Measurements from ENCODE around the gene NBEA.

NBEA gene

DNA sequence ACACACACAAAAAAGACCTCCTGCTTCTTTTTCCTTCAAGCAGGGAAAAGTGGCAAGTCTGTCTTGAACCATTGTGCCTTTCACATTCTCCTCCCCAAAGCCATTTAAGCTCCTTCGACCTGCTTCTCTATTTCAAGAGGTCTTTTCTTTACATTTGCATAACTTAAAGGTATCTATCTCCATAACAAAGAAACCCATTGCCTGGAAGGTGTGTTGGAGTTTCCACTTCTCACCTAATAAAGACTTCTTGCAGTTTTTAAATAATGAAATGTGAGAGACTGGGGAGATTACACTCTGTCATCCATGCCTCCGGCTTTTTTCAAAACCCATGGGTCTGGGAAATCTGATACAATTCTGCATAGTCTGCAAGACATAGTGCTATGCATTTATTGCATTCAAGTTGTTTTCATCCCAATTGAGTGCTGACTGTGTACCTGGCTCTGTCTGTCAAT, 41.8 kb upstream of the NBEA start:
- no peak for DNase-seq (ENCODE audit: low spot score)
- no peak for ATAC-seq (ENCODE audit: low read depth)

DNA sequence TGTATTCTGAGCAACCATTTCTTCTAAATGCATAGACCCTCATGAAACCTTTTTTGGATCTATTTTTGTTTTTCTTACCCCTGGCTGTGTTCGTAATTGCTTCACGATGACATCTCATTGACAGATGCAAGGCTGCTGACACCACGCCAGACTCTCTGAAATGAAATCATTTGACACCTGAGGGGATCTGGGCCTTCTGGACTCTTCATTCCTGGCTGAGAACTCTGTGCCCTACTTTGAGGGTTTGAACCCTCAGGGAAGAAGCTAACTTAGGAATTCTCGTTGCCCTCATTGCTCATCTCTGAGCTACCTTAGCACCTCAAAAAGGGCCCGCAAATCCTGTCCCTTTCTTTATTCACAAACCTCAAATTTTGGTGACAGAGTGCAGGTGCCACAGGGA, 40.5 kb upstream of the NBEA start:
- no peak overlapping the region for H3K27ac ChIP-seq (ENCODE audit: poor library complexity, severe bottlenecking)
- ATAC-seq (ENCODE audit: low read depth), result no peak
- no peak for DNase-seq (ENCODE audit: low spot score)
- TF ChIP-seq, protein P1, sequence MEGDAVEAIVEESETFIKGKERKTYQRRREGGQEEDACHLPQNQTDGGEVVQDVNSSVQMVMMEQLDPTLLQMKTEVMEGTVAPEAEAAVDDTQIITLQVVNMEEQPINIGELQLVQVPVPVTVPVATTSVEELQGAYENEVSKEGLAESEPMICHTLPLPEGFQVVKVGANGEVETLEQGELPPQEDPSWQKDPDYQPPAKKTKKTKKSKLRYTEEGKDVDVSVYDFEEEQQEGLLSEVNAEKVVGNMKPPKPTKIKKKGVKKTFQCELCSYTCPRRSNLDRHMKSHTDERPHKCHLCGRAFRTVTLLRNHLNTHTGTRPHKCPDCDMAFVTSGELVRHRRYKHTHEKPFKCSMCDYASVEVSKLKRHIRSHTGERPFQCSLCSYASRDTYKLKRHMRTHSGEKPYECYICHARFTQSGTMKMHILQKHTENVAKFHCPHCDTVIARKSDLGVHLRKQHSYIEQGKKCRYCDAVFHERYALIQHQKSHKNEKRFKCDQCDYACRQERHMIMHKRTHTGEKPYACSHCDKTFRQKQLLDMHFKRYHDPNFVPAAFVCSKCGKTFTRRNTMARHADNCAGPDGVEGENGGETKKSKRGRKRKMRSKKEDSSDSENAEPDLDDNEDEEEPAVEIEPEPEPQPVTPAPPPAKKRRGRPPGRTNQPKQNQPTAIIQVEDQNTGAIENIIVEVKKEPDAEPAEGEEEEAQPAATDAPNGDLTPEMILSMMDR (IDR thresholded peaks at IDR 0.05; ENCODE audit: poor library complexity, severe bottlenecking), result no peak
- H3K4me1 ChIP-seq (ENCODE audit: insufficient read depth, poor library complexity, severe bottlenecking), result no peaks in the 10 kb centered on the region
- no peak overlapping the region for H3K4me3 ChIP-seq (ENCODE audit: severe bottlenecking)
- no peaks in the 10 kb centered on the region for H3K27me3 ChIP-seq (ENCODE audit: insufficient read depth, poor library complexity, severe bottlenecking)
- no peaks in the 10 kb centered on the region for H3K9me3 ChIP-seq (ENCODE audit: severe bottlenecking)
- H3K36me3 ChIP-seq (ENCODE audit: low read depth), result no peaks in the 10 kb centered on the region

More for the DNA sequence above, 41.8 kb upstream of the NBEA start:
- Histone ChIP-seq H3K4me3 (ENCODE audit: severe bottlenecking) (no peak overlapping the region), H3K36me3 (ENCODE audit: low read depth) (no peaks in the 10 kb centered on the region), H3K27me3 (ENCODE audit: insufficient read depth, poor library complexity, severe bottlenecking) (no peaks in the 10 kb centered on the region), H3K9me3 (ENCODE audit: severe bottlenecking) (no peaks in the 10 kb centered on the region), H3K4me1 (ENCODE audit: insufficient read depth, poor library complexity, severe bottlenecking) (no peaks in the 10 kb centered on the region), H3K27ac (ENCODE audit: poor library complexity, severe bottlenecking) (no peak overlapping the region)
- TF ChIP-seq, protein P1 (IDR thresholded peaks at IDR 0.05; ENCODE audit: poor library complexity, severe bottlenecking), result no peak

DNA sequence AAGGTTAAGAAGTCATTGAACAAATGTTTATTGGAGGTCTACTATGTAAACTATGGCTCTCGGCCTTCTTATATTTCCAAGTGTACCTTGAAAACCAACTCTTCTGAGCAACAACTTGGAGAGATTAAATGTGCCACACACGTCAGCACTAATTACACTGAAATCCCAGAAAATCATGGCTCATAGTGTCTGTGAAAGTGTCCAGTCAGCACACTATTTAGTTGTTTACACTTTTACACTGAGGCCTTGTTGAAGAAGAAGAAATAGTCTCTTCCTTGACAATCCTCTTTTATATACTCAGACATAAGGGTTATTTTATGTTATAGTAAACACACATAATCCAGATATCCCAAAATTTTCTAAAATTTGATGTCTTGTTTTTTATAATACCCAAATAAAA, 30.9 kb upstream of the NBEA start:
- Histone ChIP-seq H3K27ac (ENCODE audit: poor library complexity, severe bottlenecking) (no peak overlapping the region), H3K27me3 (ENCODE audit: insufficient read depth, poor library complexity, severe bottlenecking) (no peaks in the 10 kb centered on the region), H3K4me3 (ENCODE audit: severe bottlenecking) (no peak overlapping the region), H3K9me3 (ENCODE audit: severe bottlenecking) (no peaks in the 10 kb centered on the region), H3K36me3 (ENCODE audit: low read depth) (no peaks in the 10 kb centered on the region), H3K4me1 (ENCODE audit: insufficient read depth, poor library complexity, severe bottlenecking) (no peaks in the 10 kb centered on the region)
- TF ChIP-seq, protein P1 (IDR thresholded peaks at IDR 0.05; ENCODE audit: poor library complexity, severe bottlenecking), result no peak
- no peak for ATAC-seq (ENCODE audit: low read depth)
- no peak for DNase-seq (ENCODE audit: low spot score)

DNA sequence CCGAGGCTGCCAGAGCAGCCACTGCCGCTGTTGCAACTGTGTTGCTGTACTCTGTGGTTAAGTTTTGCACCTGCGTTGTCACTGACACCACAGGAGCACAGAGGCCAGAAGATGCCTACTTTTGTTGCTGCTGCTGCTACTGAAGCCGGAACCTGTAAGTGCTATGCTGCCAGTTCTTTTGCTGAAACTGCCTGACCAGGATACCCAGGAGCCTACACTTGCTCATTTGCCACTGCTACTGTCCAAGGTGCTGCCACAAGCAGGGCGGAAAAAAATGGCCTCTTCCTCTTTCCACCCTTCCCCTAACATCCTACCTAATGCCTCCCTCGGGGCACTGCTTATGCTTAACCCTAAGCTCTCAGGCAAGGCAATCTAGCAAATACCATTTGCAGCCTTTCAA, 29.0 kb upstream of the NBEA start:
- TF ChIP-seq, protein P1 (IDR thresholded peaks at IDR 0.05; ENCODE audit: poor library complexity, severe bottlenecking), result no peak
- Histone ChIP-seq H3K36me3 (ENCODE audit: low read depth) (no peaks in the 10 kb centered on the region), H3K9me3 (ENCODE audit: severe bottlenecking) (no peaks in the 10 kb centered on the region), H3K4me3 (ENCODE audit: severe bottlenecking) (no peak overlapping the region), H3K4me1 (ENCODE audit: insufficient read depth, poor library complexity, severe bottlenecking) (no peaks in the 10 kb centered on the region), H3K27ac (ENCODE audit: poor library complexity, severe bottlenecking) (no peak overlapping the region), H3K27me3 (ENCODE audit: insufficient read depth, poor library complexity, severe bottlenecking) (no peaks in the 10 kb centered on the region)
- ATAC-seq (ENCODE audit: low read depth) (0 out of 3 replicates have a peak, but pooled peaks have one; percentile 48), DNase-seq (ENCODE audit: low spot score) (no peak)

DNA sequence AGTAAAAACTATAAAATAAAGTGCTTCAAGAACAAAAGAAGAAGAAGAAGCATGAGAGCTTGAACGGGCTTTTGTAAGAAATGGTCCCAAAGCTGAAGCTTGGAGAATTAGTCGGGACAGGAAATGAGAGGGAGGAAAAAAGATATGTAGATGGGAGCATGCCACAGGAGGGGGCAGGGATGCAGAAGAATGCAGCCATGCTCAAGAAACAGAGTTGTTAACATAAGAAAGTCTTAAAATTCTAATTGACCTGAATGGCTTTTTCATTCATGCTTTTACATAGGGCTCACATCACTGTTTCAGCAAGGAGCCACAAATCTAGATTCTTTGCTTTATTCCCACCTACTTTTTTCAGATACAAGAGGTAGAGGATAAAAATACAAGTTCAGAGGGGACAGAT, 27.7 kb upstream of the NBEA start:
- DNase-seq (ENCODE audit: low spot score) (no peak), ATAC-seq (ENCODE audit: low read depth) (no peak)
- Histone ChIP-seq H3K9me3 (ENCODE audit: severe bottlenecking) (no peaks in the 10 kb centered on the region), H3K4me1 (ENCODE audit: insufficient read depth, poor library complexity, severe bottlenecking) (no peaks in the 10 kb centered on the region), H3K4me3 (ENCODE audit: severe bottlenecking) (no peak overlapping the region), H3K36me3 (ENCODE audit: low read depth) (no peaks in the 10 kb centered on the region), H3K27me3 (ENCODE audit: insufficient read depth, poor library complexity, severe bottlenecking) (no peaks in the 10 kb centered on the region), H3K27ac (ENCODE audit: poor library complexity, severe bottlenecking) (no peak overlapping the region)
- TF ChIP-seq, protein P1 (IDR thresholded peaks at IDR 0.05; ENCODE audit: poor library complexity, severe bottlenecking), result no peak

Measured in RWPE2 (cell line).